ENCODE measurements around the gene FAM184A. TPM values are rescaled to one million over a fixed set of nuclear protein-coding genes. Genes with fewer than 3 reads are reported as not detected.

The FAM184A gene
- total RNA-seq, 2 experiments from 2014 or later = not detected

DNA sequence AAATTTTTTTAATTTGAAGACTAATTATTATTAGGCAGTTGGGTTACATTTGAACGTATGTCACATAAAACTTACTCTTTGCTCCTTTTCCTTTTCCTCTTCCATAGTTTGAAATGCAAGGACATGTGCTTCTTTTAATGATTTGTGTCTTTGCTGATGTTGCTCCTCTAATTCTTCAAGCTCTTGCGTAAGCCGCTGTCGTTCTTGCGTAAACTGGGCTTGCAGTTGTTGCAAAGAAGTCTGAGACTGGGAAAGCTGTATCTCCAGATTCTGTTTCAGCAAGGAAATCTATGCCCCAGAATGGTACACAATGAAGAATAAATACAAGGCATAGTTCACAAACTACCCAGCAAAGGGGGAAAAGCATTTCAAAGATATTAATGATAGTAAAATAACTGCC is 98.4 kb downstream of the FAM184A start:
- TF ChIP-seq EZH2phosphoT487 (IDR thresholded peaks at IDR 0.05; ENCODE audit: borderline replicate concordance, low read depth, low read length) = no peak
- TF ChIP-seq, protein P1, sequence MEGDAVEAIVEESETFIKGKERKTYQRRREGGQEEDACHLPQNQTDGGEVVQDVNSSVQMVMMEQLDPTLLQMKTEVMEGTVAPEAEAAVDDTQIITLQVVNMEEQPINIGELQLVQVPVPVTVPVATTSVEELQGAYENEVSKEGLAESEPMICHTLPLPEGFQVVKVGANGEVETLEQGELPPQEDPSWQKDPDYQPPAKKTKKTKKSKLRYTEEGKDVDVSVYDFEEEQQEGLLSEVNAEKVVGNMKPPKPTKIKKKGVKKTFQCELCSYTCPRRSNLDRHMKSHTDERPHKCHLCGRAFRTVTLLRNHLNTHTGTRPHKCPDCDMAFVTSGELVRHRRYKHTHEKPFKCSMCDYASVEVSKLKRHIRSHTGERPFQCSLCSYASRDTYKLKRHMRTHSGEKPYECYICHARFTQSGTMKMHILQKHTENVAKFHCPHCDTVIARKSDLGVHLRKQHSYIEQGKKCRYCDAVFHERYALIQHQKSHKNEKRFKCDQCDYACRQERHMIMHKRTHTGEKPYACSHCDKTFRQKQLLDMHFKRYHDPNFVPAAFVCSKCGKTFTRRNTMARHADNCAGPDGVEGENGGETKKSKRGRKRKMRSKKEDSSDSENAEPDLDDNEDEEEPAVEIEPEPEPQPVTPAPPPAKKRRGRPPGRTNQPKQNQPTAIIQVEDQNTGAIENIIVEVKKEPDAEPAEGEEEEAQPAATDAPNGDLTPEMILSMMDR (conservative IDR thresholded peaks at IDR 0.05; ENCODE audit: low read length) = no peak
- no peak overlapping the region for H2AFZ ChIP-seq (ENCODE audit: low read length)
- H3K9me2 ChIP-seq (ENCODE audit: insufficient read depth, low read length) = no peaks in the 10 kb centered on the region
- H3K27ac ChIP-seq (ENCODE audit: low read depth, low read length, poor library complexity, severe bottlenecking) = no peak overlapping the region
- no TSS peak for BruUV-seq (replicated peaks)
- no peaks in the 10 kb centered on the region for H3K79me2 ChIP-seq (ENCODE audit: insufficient read depth, low read depth, low read length)
- no peaks in the 10 kb centered on the region; the same call in 1 of the 2 replicates for H4K20me1 ChIP-seq (ENCODE audit: insufficient read depth, low read length)
- intact Hi-C loops (cut with micrococcal nuclease; ENCODE audit: unreplicated experiment) = no loop called here
- no peak for DNase-seq (ENCODE audit: low spot score)
- no peaks in the 10 kb centered on the region for H3K9me3 ChIP-seq (ENCODE audit: low read length)
- ChIA-PET CTCF (ENCODE audit: unreplicated experiment) (interaction anchor here (0.6 kb wide), 1 partner anchor 38 kb away, joined by 3 read pairs; no protein-coding TSS in a partner anchor), POLR2A (interaction anchor here (0.5 to 0.8 kb wide), 2 partner anchors 31 to 499 kb away, joined by 3 to 4 read pairs; no protein-coding TSS in a partner anchor)
- H3K4me2 ChIP-seq (ENCODE audit: low read length) = no peak overlapping the region
- no peak overlapping the region for H3K4me3 ChIP-seq (ENCODE audit: low read depth, low read length, poor library complexity, severe bottlenecking)
- H3K36me3 ChIP-seq (ENCODE audit: insufficient read depth, low read length) = no peaks in the 10 kb centered on the region
- H3K4me1 ChIP-seq (ENCODE audit: insufficient read depth, low read length, poor library complexity, severe bottlenecking) = no peaks in the 10 kb centered on the region

DNA sequence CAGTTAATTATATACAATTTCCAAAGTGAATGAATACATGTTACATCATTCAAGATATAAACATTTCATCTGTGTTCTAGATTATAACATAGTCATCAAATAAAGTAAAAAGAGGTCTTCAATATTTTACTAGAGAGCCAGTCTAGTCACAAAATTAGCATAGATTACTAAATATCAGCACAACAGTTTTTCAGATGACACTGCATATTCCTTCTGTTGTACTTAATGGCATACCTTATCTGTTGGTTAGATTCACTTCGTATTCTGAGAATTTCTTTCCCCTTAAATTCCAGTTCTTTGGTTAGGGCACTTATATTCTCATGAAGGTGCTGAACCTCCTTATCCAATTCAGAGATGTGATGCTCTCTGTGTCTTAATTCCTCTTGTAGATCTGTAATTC is 103.7 kb downstream of the FAM184A start:
- DNase-seq (ENCODE audit: low spot score) = no peak
- Histone ChIP-seq H3K27ac (ENCODE audit: low read depth, low read length, poor library complexity, severe bottlenecking) (no peak overlapping the region), H3K9me2 (ENCODE audit: insufficient read depth, low read length) (no peaks in the 10 kb centered on the region), H4K20me1 (ENCODE audit: insufficient read depth, low read length) (no peaks in the 10 kb centered on the region), H3K79me2 (ENCODE audit: insufficient read depth, low read depth, low read length) (no peaks in the 10 kb centered on the region), H3K36me3 (ENCODE audit: insufficient read depth, low read length) (no peaks in the 10 kb centered on the region), H3K9me3 (ENCODE audit: low read length) (no peaks in the 10 kb centered on the region), H3K4me2 (ENCODE audit: low read length) (no peak overlapping the region), H3K4me3 (ENCODE audit: low read depth, low read length, poor library complexity, severe bottlenecking) (no peak overlapping the region), H2AFZ (ENCODE audit: low read length) (no peak overlapping the region), H3K4me1 (ENCODE audit: insufficient read depth, low read length, poor library complexity, severe bottlenecking) (no peaks in the 10 kb centered on the region)
- TF ChIP-seq, protein P1 (conservative IDR thresholded peaks at IDR 0.05; ENCODE audit: low read length) = no peak
- TF ChIP-seq EZH2phosphoT487 (IDR thresholded peaks at IDR 0.05; ENCODE audit: borderline replicate concordance, low read depth, low read length) = no peak
- intact Hi-C loops (cut with micrococcal nuclease; ENCODE audit: unreplicated experiment) = no loop called here
- ChIA-PET POLR2A (interaction anchor here (0.7 to 1.2 kb wide), 4 partner anchors 10 to 49 kb away, joined by 3 to 4 read pairs (median 3); no protein-coding TSS in a partner anchor), CTCF (ENCODE audit: unreplicated experiment) (no interaction called here)
- BruUV-seq (replicated peaks) = no TSS peak

- no peaks in the 10 kb centered on the region for H4K20me1 ChIP-seq (ENCODE audit: insufficient read depth, low read length)
- H3K36me3 ChIP-seq (ENCODE audit: insufficient read depth, low read length) = no peaks in the 10 kb centered on the region
- intact Hi-C loops (cut with micrococcal nuclease; ENCODE audit: unreplicated experiment) = no loop called here
- no TSS peak for BruUV-seq (replicated peaks)
- TF ChIP-seq, protein P1 (conservative IDR thresholded peaks at IDR 0.05; ENCODE audit: low read length) = no peak
- no peak for TF ChIP-seq EZH2phosphoT487 (IDR thresholded peaks at IDR 0.05; ENCODE audit: borderline replicate concordance, low read depth, low read length)
- no peak overlapping the region for H3K27ac ChIP-seq (ENCODE audit: low read depth, low read length, poor library complexity, severe bottlenecking)
- no peaks in the 10 kb centered on the region for H3K9me3 ChIP-seq (ENCODE audit: low read length)
- ChIA-PET POLR2A (no interaction called here), CTCF (ENCODE audit: unreplicated experiment) (no interaction called here)
- H3K79me2 ChIP-seq (ENCODE audit: insufficient read depth, low read depth, low read length) = no peaks in the 10 kb centered on the region
- no peak overlapping the region for H3K4me3 ChIP-seq (ENCODE audit: low read depth, low read length, poor library complexity, severe bottlenecking)
- no peak overlapping the region for H2AFZ ChIP-seq (ENCODE audit: low read length)
- H3K4me1 ChIP-seq (ENCODE audit: insufficient read depth, low read length, poor library complexity, severe bottlenecking) = no peaks in the 10 kb centered on the region
- no peak for DNase-seq (ENCODE audit: low spot score)
- no peak overlapping the region for H3K4me2 ChIP-seq (ENCODE audit: low read length)
- no peaks in the 10 kb centered on the region for H3K9me2 ChIP-seq (ENCODE audit: insufficient read depth, low read length)
These were observed 106.8 kb downstream of the FAM184A start for GRCh38 chr6:118971682-118972081.

Data from OCI-LY7 (cell line).